Hepatocyte (in vitro differentiated cells): ENCODE data around the gene PRKCI. TPM values are rescaled to one million over a fixed set of nuclear protein-coding genes. Genes with fewer than 3 reads are reported as not detected.

Source experiments
- DNase-seq: peaks from one replicate; pipeline ENCODE4 v3.0.0-alpha.2; 2016; ENCODE audit warnings: low spot score
- H2AFZ ChIP-seq: fragments of 200-600 bp; sonication (generic); 2 replicates; pipeline ENCODE4 v1.6.0; 2016; ENCODE audit warnings: antibody characterized with exemption, mild to moderate bottlenecking
- H3K27ac ChIP-seq: fragments of 200-600 bp; sonication (generic); 2 replicates; pipeline ENCODE4 v1.5.1; 2016; ENCODE audit warnings: mild to moderate bottlenecking
- H3K27me3 ChIP-seq: fragments of 200-600 bp; sonication (generic); 2 replicates; pipeline ENCODE4 v1.6.1; 2016
- H3K36me3 ChIP-seq: fragments of 200-600 bp; sonication (generic); replicated peaks from 2 replicates; pipeline ENCODE4 v1.5.1; 2016; ENCODE audit warnings: low read depth; ENCODE audit not compliant: insufficient read depth
- H3K4me1 ChIP-seq: fragments of 200-600 bp; sonication (generic); 2 replicates; pipeline ENCODE4 v1.5.1; 2016; ENCODE audit warnings: mild to moderate bottlenecking, moderate library complexity; ENCODE audit not compliant: insufficient read depth
- H3K4me2 ChIP-seq: fragments of 200-600 bp; sonication (generic); 2 replicates; pipeline ENCODE4 v1.6.0; 2016
- H3K4me3 ChIP-seq: fragments of 200-600 bp; sonication (generic); 2 replicates; pipeline ENCODE4 v1.5.1; 2016; ENCODE audit warnings: mild to moderate bottlenecking
- H3K79me2 ChIP-seq: fragments of 200-600 bp; sonication (generic); 2 replicates; pipeline ENCODE4 v1.6.0; 2017; ENCODE audit warnings: mild to moderate bottlenecking
- H3K9me2 ChIP-seq: fragments of 200-600 bp; sonication (generic); replicated peaks from 2 replicates; pipeline ENCODE4 v1.6.0; 2017; ENCODE audit warnings: mild to moderate bottlenecking; ENCODE audit not compliant: insufficient read depth
- H3K9me3 ChIP-seq: fragments of 200-600 bp; sonication (generic); 2 replicates; pipeline ENCODE4 v1.5.1; 2016; ENCODE audit warnings: low read depth, mild to moderate bottlenecking
- H4K20me1 ChIP-seq: fragments of 200-600 bp; sonication (generic); 2 replicates; pipeline ENCODE4 v1.6.0; 2016; ENCODE audit warnings: mild to moderate bottlenecking; ENCODE audit not compliant: insufficient read depth, poor library complexity, severe bottlenecking
- EZH2 ChIP-seq: fragments of 200-600 bp; sonication (generic); IDR thresholded peaks from 2 replicates; pipeline ENCODE4 v1.6.1; 2016; ENCODE audit warnings: antibody characterized with exemption, mild to moderate bottlenecking, borderline replicate concordance
- EZH2phosphoT487 ChIP-seq: fragments of 200-600 bp; sonication (generic); IDR thresholded peaks from one replicate; pipeline ENCODE4 v1.6.1; 2018; ENCODE audit warnings: antibody characterized with exemption, mild to moderate bottlenecking, low read depth, moderate library complexity; ENCODE audit not compliant: unreplicated experiment, severe bottlenecking
- WGBS: methylation state at CpG from one replicate; pipeline ENCODE4 v1.1.6; 2016; ENCODE audit warnings: low lambda C conversion rate; ENCODE audit errors: missing lambda C conversion rate; 5-methylcytosine and 5-hydroxymethylcytosine counted together
- polyA plus RNA-seq: library from polyadenylated mRNA; unstranded; fragments of >200 nt; fragmentation: Nextera tagmentation; extraction: Ambion mirVana; gene quantifications from 2 replicates; pipeline ENCODE4 v1.2.1, GENCODE V29; 2016
- total RNA-seq: library from RNA; depleted of rRNA; stranded (reverse); fragments of >200 nt; gene quantifications from 2 replicates; pipeline ENCODE4 v1.2.3, GENCODE V29; 2014
- TF ChIP-seq, protein P1 (sequence below): fragments of 200-600 bp; sonication (generic); IDR thresholded peaks from 2 replicates; pipeline ENCODE4 v1.5.1; 2016; ENCODE audit warnings: antibody characterized with exemption, mild to moderate bottlenecking; ENCODE audit not compliant: poor library complexity

Gene PRKCI
- total and polyA plus RNA-seq, 2 experiments from 2014 or later = 28.6 to 47.3 TPM

DNA sequence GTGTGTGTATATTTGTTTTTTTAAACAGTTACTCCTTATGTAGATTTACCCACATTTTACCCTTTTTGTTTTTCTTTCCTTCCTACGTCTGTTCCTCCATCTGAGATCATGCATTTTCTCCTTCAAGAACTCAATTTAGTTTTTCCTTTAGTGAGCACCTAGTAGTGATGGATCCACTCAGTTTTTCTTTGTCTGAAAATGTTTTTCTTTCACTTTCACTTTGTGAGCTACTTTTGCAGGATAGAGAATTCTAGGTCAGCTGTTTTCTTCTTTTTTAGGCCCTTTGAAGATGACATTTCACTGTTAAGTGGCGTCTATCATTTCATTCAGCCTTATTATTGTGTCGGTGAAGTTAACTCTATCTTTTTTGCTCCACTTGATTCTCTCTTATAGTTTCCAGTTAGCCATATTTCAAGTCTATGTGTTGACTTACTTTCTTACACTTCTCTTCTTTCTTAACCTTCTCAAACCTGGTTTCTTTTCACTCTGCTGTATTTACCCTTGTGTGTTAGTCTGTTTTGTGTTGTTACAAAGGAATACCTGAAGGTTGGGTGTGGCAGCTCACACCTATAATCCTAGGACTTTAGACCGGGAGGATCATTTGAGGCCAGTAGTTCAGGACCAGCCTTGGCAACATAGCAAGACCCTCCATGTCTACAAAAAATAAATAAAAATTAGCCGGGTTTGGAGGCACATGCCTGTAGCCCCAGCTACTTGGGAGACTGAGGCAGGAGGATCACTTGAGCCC, 55.8 kb downstream of the PRKCI start:
- peaks cover 5% of the 10 kb centered on the region for H3K4me1 ChIP-seq
- H3K9me3 ChIP-seq = no peaks in the 10 kb centered on the region
- H3K36me3 ChIP-seq = no peaks in the 10 kb centered on the region
- H3K79me2 ChIP-seq = no peaks in the 10 kb centered on the region
- WGBS = 91% methylated on average over 5 of the region's 5 CpGs
- peak overlapping the region; percentile 39 for H3K27ac ChIP-seq
- peak overlapping the region; percentile 60 for H3K4me2 ChIP-seq
- H3K9me2 ChIP-seq = no peaks in the 10 kb centered on the region
- no peaks in the 10 kb centered on the region for H4K20me1 ChIP-seq
- TF ChIP-seq EZH2phosphoT487 (no peak), EZH2 (no peak)
- TF ChIP-seq, protein P1, sequence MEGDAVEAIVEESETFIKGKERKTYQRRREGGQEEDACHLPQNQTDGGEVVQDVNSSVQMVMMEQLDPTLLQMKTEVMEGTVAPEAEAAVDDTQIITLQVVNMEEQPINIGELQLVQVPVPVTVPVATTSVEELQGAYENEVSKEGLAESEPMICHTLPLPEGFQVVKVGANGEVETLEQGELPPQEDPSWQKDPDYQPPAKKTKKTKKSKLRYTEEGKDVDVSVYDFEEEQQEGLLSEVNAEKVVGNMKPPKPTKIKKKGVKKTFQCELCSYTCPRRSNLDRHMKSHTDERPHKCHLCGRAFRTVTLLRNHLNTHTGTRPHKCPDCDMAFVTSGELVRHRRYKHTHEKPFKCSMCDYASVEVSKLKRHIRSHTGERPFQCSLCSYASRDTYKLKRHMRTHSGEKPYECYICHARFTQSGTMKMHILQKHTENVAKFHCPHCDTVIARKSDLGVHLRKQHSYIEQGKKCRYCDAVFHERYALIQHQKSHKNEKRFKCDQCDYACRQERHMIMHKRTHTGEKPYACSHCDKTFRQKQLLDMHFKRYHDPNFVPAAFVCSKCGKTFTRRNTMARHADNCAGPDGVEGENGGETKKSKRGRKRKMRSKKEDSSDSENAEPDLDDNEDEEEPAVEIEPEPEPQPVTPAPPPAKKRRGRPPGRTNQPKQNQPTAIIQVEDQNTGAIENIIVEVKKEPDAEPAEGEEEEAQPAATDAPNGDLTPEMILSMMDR = no peak
- H3K27me3 ChIP-seq = no peaks in the 10 kb centered on the region
- H2AFZ ChIP-seq = no peak overlapping the region
- no peak for DNase-seq
- no peak overlapping the region for H3K4me3 ChIP-seq

DNA sequence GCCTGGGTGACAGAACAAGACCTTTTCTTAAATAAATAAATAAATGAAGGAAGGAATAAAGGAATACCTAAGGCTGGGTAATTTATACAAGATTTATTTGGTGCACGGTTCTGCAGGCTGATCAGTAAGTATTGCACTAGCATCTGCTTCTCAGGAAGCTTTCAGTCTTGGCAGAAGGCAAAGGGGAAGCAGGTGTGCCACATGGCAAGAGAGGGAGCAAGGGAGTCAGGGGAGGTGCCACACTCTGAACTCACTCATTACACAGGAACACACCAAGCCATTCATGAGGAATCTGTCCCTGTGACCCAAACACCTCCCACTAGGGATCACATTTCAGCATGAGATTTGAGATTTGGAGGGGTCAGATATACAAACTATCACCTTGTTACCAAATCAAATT, 56.4 kb downstream of the PRKCI start:
- Histone ChIP-seq H2AFZ (no peak overlapping the region), H3K4me1 (peaks cover 5% of the 10 kb centered on the region), H3K4me2 (no peak overlapping the region), H3K27ac (no peak overlapping the region), H3K36me3 (no peaks in the 10 kb centered on the region), H4K20me1 (no peaks in the 10 kb centered on the region), H3K27me3 (no peaks in the 10 kb centered on the region), H3K79me2 (no peaks in the 10 kb centered on the region), H3K9me3 (no peaks in the 10 kb centered on the region), H3K4me3 (no peak overlapping the region), H3K9me2 (no peaks in the 10 kb centered on the region)
- WGBS = 94% methylated on average over 1 of the region's 1 CpG
- TF ChIP-seq EZH2 = no peak
- TF ChIP-seq, protein P1 = no peak
- no peak for TF ChIP-seq EZH2phosphoT487
- DNase-seq = no peak

DNA sequence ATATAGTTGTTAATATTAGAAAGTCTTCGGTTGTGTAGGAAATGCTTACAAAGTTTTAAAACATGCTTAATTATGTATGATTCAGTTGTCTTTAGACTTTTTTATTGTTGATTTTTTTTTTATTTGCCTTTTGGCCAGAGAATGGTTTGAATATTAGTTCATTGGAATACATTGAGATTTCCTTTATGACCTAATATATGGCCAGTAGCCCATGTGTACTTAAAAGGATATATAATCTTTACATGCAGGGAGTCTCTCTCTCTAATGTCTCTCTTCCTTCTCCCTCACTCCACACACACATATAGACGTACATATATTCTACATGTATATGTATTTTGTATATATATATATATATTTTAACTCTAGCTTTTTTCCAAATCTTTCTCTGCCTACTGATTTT, 68.0 kb downstream of the PRKCI start:
- Histone ChIP-seq H3K9me3 (no peaks in the 10 kb centered on the region), H3K4me3 (no peak overlapping the region), H3K9me2 (no peaks in the 10 kb centered on the region), H3K79me2 (no peaks in the 10 kb centered on the region), H3K4me1 (no peaks in the 10 kb centered on the region), H3K27me3 (no peaks in the 10 kb centered on the region), H3K4me2 (no peak overlapping the region), H4K20me1 (no peaks in the 10 kb centered on the region), H2AFZ (no peak overlapping the region), H3K36me3 (no peaks in the 10 kb centered on the region), H3K27ac (no peak overlapping the region)
- WGBS = 97% methylated on average over 2 of the region's 2 CpGs
- no peak for DNase-seq
- no peak for TF ChIP-seq EZH2
- TF ChIP-seq, protein P1 = no peak
- TF ChIP-seq EZH2phosphoT487 = no peak
